ENCODE measurements around the gene HEATR1.
"Not testable (repeated sequence)": the region's sequence is repeated elsewhere in the genome, so short reads cannot be mapped to it uniquely, and the experiment has no call there.

Gene HEATR1

DNA sequence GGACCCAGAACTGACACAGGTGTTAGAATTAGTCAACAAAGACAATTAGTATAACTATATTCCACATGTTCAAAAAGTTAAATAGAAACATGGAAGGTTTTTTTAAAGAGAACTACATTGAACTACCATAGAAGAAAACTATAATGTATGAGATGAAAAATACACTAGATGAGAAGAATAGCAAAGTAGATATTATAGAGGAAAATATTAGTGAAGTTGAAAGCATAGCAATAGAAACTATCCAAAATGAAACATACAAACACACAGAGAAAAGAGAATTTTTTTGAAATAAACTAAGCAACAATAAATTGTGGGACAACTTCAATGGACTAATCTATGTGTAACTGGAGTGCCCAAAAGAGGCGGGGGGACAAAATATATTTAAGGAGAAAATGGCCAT lies 8.0 kb upstream of the HEATR1 start:
- TF ChIP-seq, protein P1, sequence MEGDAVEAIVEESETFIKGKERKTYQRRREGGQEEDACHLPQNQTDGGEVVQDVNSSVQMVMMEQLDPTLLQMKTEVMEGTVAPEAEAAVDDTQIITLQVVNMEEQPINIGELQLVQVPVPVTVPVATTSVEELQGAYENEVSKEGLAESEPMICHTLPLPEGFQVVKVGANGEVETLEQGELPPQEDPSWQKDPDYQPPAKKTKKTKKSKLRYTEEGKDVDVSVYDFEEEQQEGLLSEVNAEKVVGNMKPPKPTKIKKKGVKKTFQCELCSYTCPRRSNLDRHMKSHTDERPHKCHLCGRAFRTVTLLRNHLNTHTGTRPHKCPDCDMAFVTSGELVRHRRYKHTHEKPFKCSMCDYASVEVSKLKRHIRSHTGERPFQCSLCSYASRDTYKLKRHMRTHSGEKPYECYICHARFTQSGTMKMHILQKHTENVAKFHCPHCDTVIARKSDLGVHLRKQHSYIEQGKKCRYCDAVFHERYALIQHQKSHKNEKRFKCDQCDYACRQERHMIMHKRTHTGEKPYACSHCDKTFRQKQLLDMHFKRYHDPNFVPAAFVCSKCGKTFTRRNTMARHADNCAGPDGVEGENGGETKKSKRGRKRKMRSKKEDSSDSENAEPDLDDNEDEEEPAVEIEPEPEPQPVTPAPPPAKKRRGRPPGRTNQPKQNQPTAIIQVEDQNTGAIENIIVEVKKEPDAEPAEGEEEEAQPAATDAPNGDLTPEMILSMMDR (IDR thresholded peaks at IDR 0.05; ENCODE audit: low read depth, low read length, missing control alignments): no peak
- no peak for DNase-seq (ENCODE audit: extremely low read depth, low read depth)
- no peak overlapping the region for H3K4me3 ChIP-seq (replicated peaks; ENCODE audit: low read depth, low read length)

DNA sequence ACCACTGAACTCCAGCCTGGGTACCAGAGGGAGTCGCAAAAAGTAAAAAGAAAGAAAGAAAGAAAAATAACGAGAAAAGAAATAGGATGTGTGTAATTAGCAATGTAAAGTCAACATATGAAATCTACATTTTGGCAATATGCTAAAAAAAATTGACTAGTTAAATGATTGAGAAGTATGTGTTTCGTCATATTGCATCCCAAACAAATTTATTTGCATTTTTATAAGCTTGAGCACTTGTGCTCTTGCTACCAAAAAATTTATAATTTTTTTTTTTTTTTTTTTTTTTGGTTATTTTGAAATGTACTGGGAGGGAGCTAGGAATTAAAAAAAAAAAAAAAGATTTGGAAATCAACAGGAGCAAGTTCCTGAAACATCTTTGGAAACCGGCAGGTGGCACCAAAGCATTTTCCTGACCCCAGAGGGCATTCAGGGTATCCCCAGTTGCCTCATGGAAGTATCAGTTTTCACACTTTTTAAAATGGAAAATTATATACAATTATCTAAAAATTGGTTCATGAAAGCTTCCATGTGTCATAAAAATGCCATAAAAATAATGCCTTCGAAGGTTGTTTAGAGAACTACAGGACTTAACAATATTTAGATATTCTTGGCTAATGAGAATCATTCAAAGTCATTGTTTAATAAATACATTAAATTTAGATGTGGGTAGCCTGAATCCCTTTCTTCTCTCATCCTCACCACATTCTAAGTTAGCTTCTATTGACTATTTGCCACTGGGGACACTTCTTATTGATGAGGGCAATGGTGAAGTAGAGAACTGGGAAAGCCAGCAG lies 4.8 kb upstream of the HEATR1 start:
- no peak for DNase-seq (ENCODE audit: extremely low read depth, low read depth)
- TF ChIP-seq, protein P1 (IDR thresholded peaks at IDR 0.05; ENCODE audit: low read depth, low read length, missing control alignments): peak; percentile 60
- H3K4me3 ChIP-seq (replicated peaks; ENCODE audit: low read depth, low read length): no peak overlapping the region

DNA sequence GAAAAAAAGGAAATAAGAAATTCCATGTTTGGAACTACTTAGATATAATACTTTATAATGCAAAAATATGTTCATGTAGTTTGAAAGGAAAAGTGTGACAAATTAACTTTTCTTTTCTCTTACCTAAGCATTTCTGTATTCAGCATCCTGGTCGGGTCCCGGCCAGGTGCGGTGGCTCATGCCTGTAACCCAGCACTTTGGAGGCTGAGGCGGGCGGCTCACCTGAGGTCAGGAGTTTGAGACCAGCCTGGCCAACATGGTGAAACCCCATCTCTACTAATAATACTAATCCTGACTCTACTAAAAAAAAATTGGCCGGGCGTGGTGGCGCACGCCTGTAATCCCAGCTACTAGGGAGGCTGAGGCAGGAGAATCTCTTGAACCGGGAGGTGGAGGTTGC lies 3.3 kb upstream of the HEATR1 start:
- H3K4me3 ChIP-seq (replicated peaks; ENCODE audit: low read depth, low read length); DNase-seq (ENCODE audit: extremely low read depth, low read depth): not testable (repeated sequence)

DNA sequence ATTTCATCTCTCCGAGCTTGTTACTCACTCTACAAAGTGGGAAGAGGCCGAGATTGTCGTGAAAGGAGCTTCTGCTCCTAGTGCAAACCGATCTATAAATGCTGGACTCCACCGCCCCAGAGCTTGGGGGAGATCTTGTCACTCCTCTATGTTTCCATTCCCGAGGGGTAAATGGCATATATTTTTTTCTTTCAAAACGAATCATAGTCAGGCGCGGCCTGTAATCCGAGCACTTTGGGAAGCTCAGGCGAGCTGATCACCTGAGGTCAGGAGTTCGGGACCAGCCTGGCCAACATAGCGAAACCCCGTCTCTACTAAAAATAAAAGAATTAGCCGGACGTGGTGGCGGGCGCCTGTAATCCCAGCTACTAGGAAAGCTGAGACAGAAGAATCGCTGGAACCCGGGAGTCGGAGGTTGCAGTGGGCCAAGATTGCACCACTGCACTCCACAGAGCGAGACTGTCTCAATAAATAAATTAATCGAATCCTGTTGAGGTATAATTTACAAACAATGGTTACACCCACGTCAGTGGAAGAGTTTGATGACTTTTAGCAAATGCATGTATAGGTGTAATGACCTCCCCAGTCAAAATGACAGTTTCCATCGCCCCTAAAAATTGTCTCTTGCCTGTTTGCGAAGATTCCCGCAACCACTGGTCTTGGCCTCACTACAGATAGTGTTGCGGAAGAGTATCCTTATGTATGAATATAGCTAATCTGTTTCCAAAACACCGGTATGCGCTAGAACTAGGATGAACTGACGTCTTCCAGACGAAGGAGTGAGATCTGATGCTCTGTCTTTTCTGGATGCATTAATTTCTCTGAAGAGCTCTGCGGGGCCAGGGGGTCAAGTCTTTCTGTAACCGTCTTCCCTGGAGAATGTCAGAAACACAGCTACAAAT lies 840 bp upstream of the HEATR1 start:
- peak overlapping the region; percentile 96 for H3K4me3 ChIP-seq (replicated peaks; ENCODE audit: low read depth, low read length)
- TF ChIP-seq, protein P1 (IDR thresholded peaks at IDR 0.05; ENCODE audit: low read depth, low read length, missing control alignments): no peak
- DNase-seq (ENCODE audit: extremely low read depth, low read depth): no peak

DNA sequence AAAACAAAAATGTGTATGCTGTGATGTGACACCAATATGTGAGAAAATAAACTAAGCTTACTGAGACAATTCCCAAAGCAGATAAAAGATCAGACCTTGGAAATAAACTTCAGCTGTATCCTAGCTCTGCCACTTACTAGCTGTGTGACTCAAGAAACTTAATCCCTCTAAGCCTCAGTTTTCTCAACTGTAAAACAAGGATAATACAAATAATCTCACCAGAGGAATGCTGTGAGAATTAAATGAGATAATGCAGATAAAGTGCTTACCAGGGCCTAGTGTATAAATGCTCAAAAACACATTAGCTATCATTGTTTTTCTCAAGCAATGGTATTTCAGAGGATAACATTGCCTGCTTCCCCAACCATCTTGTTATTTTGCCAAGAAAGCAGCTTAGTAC lies 2.1 kb downstream of the HEATR1 start:
- DNase-seq (ENCODE audit: extremely low read depth, low read depth): no peak
- TF ChIP-seq, protein P1 (IDR thresholded peaks at IDR 0.05; ENCODE audit: low read depth, low read length, missing control alignments): no peak
- no peak overlapping the region for H3K4me3 ChIP-seq (replicated peaks; ENCODE audit: low read depth, low read length)

DNA sequence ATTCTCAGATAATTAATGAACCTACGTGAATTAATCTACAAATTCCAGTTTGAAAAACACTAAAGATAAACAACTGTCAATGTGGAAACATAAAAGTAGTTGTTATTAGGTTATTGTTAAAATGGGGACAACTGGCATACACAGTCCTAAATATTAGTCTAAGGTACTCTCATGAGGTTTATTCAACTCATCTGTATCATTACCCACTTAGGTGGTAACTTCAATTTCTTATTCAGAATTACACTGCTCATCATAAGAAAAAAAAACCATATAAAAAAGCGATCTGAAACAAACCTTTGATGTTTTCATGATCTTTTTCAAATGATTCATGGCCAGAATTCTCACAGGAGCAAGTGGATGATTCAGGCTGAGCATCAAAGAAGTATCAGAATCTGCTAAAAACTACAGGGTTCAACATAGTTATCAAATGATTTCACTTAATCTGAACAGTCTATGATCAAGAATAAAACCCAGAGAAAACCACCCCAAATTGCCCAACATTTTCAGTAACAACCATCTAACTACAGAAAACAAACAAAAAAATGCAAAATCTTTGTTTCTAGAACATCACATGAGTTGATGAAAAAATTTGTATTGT lies 13.7 kb downstream of the HEATR1 start:
- H3K4me3 ChIP-seq (replicated peaks; ENCODE audit: low read depth, low read length): no peak overlapping the region
- DNase-seq (ENCODE audit: extremely low read depth, low read depth): no peak
- TF ChIP-seq, protein P1 (IDR thresholded peaks at IDR 0.05; ENCODE audit: low read depth, low read length, missing control alignments): no peak

DNA sequence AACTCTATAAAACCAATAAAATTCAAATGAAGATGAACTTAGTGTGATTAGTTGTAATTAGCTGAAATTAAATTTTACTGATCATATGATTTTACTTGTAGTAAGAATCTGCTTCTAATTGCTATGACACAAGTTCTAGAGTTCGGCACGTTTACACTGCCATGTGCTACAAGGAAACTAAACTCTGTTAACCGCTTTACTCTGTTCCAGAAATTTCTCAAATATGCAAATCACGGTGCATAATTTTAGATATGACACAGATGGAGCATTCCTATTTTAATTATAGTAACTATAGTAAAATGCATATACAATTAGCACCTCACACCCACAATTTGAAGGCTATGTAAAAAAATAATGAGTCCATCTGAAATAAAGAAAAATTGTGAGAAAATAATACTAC lies 14.8 kb downstream of the HEATR1 start:
- DNase-seq (ENCODE audit: extremely low read depth, low read depth): no peak
- H3K4me3 ChIP-seq (replicated peaks; ENCODE audit: low read depth, low read length): no peak overlapping the region

More for the DNA sequence above, 14.8 kb downstream of the HEATR1 start:
- TF ChIP-seq, protein P1 (IDR thresholded peaks at IDR 0.05; ENCODE audit: low read depth, low read length, missing control alignments): no peak

All from HFF-Myc (cell line).